ENCODE results near the gene SLC4A4. TPM values are rescaled to one million over a fixed set of nuclear protein-coding genes. Genes with fewer than 3 reads are reported as not detected.

Gene SLC4A4
- total and polyA plus RNA-seq, 10 of the 15 experiments (the other 5 are each of a cell fraction or from before 2014, with no cell fraction given): 0.05 to 0.44 (median 0.18) TPM

DNA sequence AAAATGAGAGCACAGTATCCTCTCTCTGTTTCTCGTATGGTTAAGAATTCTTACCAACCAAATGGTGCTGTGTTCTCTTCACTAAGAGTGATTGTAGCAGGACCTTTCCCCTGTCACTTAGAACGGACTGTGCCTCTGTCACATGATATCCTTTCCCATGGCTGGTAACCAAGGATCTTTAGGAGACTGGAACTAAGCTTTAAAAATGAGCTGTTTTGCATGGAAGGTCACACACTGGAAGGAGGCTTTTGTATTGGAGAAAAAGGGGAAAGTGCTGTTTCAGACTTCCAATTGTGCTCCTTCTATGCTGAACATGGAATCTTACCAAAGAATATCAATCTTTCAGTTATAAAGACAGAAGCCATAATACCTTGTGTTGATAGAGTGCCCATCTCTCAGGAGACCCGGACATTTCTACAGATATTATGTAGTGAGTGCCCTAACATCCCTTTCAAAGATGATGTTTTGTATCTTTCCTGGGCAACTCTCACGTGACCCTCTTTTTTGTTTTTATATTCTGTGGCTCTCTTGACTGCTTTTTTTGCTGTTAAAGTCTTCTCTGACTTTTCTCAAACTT is 148.6 kb downstream of the SLC4A4 start:
- ChIA-PET RAD21 (ENCODE audit: unreplicated experiment) (no interaction called here), POLR2A (no interaction called here), CTCF (interaction anchor here (1.2 kb wide), 1 partner anchor 217 kb away, joined by 3 read pairs; no protein-coding TSS in a partner anchor), SMC1A (ENCODE audit: uncharacterized antibody, unreplicated experiment) (no interaction called here)
- WGBS (ENCODE audit: insufficient coverage, insufficient replicate concordance, low lambda C conversion rate, missing lambda C conversion rate): 18% methylated on average over 4 of the region's 4 CpGs
- H3K4me3 ChIP-seq: no peak overlapping the region
- H3K27me3 ChIP-seq (replicated peaks in 1 of 2; ENCODE audit: control insufficient read depth in 2 of 2, insufficient read depth in 2 of 2, low read length in 1 of 2): no peaks in the 10 kb centered on the region
- no peaks in the 10 kb centered on the region for H4K20me1 ChIP-seq (ENCODE audit: control insufficient read depth, insufficient read depth)
- no peak overlapping the region for H3K27ac ChIP-seq (ENCODE audit: control insufficient read depth, insufficient read depth)
- H3K9ac ChIP-seq (ENCODE audit: control insufficient read depth, insufficient read depth, low read length): no peak overlapping the region
- TF ChIP-seq POLR2A (IDR thresholded peaks at IDR 0.05; ENCODE audit: low read depth, low read length) (no peak), ZNF217 (IDR thresholded peaks at IDR 0.05) (no peak), NFYB (IDR thresholded peaks at IDR 0.05; ENCODE audit: insufficient read depth, low read depth, low read length) (no peak), HDGF (IDR thresholded peaks at IDR 0.05) (no peak), NR2C2 (IDR thresholded peaks at IDR 0.05; ENCODE audit: borderline replicate concordance, control insufficient read depth, insufficient read length, low read depth) (no peak), IRF4 (IDR thresholded peaks at IDR 0.05; ENCODE audit: low read depth, low read length) (no peak), GATAD2B (conservative IDR thresholded peaks at IDR 0.05; ENCODE audit: low read depth) (no peak), CHD1 (IDR thresholded peaks at IDR 0.05; ENCODE audit: low read depth, low read length) (no peak), SUPT20H (IDR thresholded peaks at IDR 0.05; ENCODE audit: borderline replicate concordance, control insufficient read depth, low read depth, low read length) (no peak), ATF2 (IDR thresholded peaks at IDR 0.05; ENCODE audit: low read length) (no peak), ATF7 (IDR thresholded peaks at IDR 0.05; ENCODE audit: low read depth) (no peak), NFXL1 (IDR thresholded peaks at IDR 0.05; ENCODE audit: borderline replicate concordance) (no peak)
- TF ChIP-seq, protein P1, sequence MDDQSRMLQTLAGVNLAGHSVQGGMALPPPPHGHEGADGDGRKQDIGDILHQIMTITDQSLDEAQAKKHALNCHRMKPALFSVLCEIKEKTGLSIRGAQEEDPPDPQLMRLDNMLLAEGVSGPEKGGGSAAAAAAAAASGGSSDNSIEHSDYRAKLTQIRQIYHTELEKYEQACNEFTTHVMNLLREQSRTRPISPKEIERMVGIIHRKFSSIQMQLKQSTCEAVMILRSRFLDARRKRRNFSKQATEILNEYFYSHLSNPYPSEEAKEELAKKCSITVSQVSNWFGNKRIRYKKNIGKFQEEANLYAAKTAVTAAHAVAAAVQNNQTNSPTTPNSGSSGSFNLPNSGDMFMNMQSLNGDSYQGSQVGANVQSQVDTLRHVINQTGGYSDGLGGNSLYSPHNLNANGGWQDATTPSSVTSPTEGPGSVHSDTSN (IDR thresholded peaks at IDR 0.05; ENCODE audit: insufficient replicate concordance, low read depth, low read length): no peak
- TF ChIP-seq, protein P2, sequence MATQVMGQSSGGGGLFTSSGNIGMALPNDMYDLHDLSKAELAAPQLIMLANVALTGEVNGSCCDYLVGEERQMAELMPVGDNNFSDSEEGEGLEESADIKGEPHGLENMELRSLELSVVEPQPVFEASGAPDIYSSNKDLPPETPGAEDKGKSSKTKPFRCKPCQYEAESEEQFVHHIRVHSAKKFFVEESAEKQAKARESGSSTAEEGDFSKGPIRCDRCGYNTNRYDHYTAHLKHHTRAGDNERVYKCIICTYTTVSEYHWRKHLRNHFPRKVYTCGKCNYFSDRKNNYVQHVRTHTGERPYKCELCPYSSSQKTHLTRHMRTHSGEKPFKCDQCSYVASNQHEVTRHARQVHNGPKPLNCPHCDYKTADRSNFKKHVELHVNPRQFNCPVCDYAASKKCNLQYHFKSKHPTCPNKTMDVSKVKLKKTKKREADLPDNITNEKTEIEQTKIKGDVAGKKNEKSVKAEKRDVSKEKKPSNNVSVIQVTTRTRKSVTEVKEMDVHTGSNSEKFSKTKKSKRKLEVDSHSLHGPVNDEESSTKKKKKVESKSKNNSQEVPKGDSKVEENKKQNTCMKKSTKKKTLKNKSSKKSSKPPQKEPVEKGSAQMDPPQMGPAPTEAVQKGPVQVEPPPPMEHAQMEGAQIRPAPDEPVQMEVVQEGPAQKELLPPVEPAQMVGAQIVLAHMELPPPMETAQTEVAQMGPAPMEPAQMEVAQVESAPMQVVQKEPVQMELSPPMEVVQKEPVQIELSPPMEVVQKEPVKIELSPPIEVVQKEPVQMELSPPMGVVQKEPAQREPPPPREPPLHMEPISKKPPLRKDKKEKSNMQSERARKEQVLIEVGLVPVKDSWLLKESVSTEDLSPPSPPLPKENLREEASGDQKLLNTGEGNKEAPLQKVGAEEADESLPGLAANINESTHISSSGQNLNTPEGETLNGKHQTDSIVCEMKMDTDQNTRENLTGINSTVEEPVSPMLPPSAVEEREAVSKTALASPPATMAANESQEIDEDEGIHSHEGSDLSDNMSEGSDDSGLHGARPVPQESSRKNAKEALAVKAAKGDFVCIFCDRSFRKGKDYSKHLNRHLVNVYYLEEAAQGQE (IDR thresholded peaks at IDR 0.05; ENCODE audit: low read depth, low read length): no peak
- TF ChIP-seq, protein P3, sequence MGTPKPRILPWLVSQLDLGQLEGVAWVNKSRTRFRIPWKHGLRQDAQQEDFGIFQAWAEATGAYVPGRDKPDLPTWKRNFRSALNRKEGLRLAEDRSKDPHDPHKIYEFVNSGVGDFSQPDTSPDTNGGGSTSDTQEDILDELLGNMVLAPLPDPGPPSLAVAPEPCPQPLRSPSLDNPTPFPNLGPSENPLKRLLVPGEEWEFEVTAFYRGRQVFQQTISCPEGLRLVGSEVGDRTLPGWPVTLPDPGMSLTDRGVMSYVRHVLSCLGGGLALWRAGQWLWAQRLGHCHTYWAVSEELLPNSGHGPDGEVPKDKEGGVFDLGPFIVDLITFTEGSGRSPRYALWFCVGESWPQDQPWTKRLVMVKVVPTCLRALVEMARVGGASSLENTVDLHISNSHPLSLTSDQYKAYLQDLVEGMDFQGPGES (IDR thresholded peaks at IDR 0.05): no peak
- TF ChIP-seq, protein P4, sequence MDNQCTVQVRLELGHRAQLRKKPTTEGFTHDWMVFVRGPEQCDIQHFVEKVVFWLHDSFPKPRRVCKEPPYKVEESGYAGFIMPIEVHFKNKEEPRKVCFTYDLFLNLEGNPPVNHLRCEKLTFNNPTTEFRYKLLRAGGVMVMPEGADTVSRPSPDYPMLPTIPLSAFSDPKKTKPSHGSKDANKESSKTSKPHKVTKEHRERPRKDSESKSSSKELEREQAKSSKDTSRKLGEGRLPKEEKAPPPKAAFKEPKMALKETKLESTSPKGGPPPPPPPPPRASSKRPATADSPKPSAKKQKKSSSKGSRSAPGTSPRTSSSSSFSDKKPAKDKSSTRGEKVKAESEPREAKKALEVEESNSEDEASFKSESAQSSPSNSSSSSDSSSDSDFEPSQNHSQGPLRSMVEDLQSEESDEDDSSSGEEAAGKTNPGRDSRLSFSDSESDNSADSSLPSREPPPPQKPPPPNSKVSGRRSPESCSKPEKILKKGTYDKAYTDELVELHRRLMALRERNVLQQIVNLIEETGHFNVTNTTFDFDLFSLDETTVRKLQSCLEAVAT (IDR thresholded peaks at IDR 0.05): no peak
- DNase-seq (ENCODE audit: low read depth, low spot score) (no peak), FAIRE-seq (no peak), ATAC-seq (no peak)
- H3K36me3 ChIP-seq (ENCODE audit: control insufficient read depth in 2 of 2, insufficient read depth in 2 of 2, low read length in 1 of 2): no peaks in the 10 kb centered on the region
- H3K79me2 ChIP-seq (ENCODE audit: control insufficient read depth, insufficient read depth, low read length): no peaks in the 10 kb centered on the region
- H2AFZ ChIP-seq (ENCODE audit: control insufficient read depth, low read depth, low read length): no peak overlapping the region
- no peaks in the 10 kb centered on the region for H3K9me3 ChIP-seq (replicated peaks; ENCODE audit: control insufficient read depth, insufficient read depth, low read length)
- BruUV-seq (replicated peaks): no TSS peak
- in situ Hi-C loops (cut with MboI) (no loop called here), intact Hi-C loops (cut with micrococcal nuclease; ENCODE audit: unreplicated experiment) (no loop called here)
- no peaks in the 10 kb centered on the region for H3K4me1 ChIP-seq (ENCODE audit: control insufficient read depth, insufficient read depth, low read length)
- no peak overlapping the region for H3K4me2 ChIP-seq (ENCODE audit: control insufficient read depth, insufficient read depth)

All from GM12878 (cell line).